Uterus (tissue), 4 donors: ENCODE data around the gene ST8SIA5. TPM values are rescaled to one million over a fixed set of nuclear protein-coding genes. Genes with fewer than 3 reads are reported as not detected.

Experiments
- DNase-seq, 2 donors: peaks; one replicate each; pipeline ENCODE4 v3.0.0-alpha.2; 2019 to 2020
- H3K27ac ChIP-seq, 2 donors: fragments of 200-600 bp; sonication (generic); 1 replicate in 1 of 2; 2 replicates in 1 of 2; pipeline ENCODE4 v1.5.1; 2016 to 2018
- H3K27me3 ChIP-seq, 2 donors: fragments of 200-600 bp; sonication (generic); one replicate each; pipeline ENCODE4 v1.5.1; 2018 to 2019; ENCODE audit warnings: control low read depth in 1 of 2
- H3K36me3 ChIP-seq, 2 donors: fragments of 200-600 bp; sonication (generic); one replicate each; pipeline ENCODE4 v1.5.1; 2019; ENCODE audit warnings: control low read depth in 1 of 2
- H3K4me1 ChIP-seq, 2 donors: fragments of 200-600 bp; sonication (generic); one replicate each; pipeline ENCODE4 v1.5.1; 2018 to 2019; ENCODE audit warnings: control low read depth in 1 of 2
- H3K4me3 ChIP-seq, 2 donors: fragments of 200-600 bp; sonication (generic); 1 replicate in 1 of 2; 2 replicates in 1 of 2; pipeline ENCODE4 v1.5.1; 2018 to 2019; ENCODE audit warnings: mild to moderate bottlenecking in 1 of 2
- H3K9me3 ChIP-seq, 2 donors: fragments of 200-600 bp; sonication (generic); one replicate each; pipeline ENCODE4 v1.5.1; 2019; ENCODE audit warnings: control low read depth in 1 of 2
- POLR2A ChIP-seq, 2 donors: fragments of 450-650 bp; IDR thresholded peaks; one replicate each; pipeline ENCODE4 v1.6.1; 2016; ENCODE audit warnings: antibody characterized with exemption in 2 of 2, mild to moderate bottlenecking in 1 of 2, moderate library complexity in 1 of 2
- intact Hi-C: fragments of 100-400 bp; cut with DNase I; formaldehyde crosslinking; loops from one replicate; pipeline ENCODE4 v1.15.1; 2023; ENCODE audit warnings: low total_unique reads
- total RNA-seq, 4 donors: library from RNA; depleted of rRNA in 3 of 4; stranded (reverse); fragments of >200 nt in 3 of 4; gene quantifications; one replicate each; pipeline versions ENCODE4 v1.1.0 to v1.2.4, GENCODE V29; 2014 to 2023
- TF ChIP-seq, protein P1 (sequence below), 4 experiments: fragments of 200-600 bp in 2 of 4; fragments of 450-650 bp in 2 of 4; sonication (generic) in 2 of 4; IDR thresholded peaks; one replicate each; pipeline ENCODE4 v1.5.1; 2016 to 2019; ENCODE audit warnings: antibody characterized with exemption in 4 of 4, mild to moderate bottlenecking in 2 of 4, moderate library complexity in 1 of 4
- donor health status: DM: yes; HTN: yes; CAD: no.

Gene ST8SIA5
- total RNA-seq, 4 donors from 2014 or later: 0.76 TPM; not detected in 3

GRCh38 chr18:46678041-46678440 lies 78.8 kb downstream of the ST8SIA5 start:
- no peak overlapping the region for H3K27ac ChIP-seq
- intact Hi-C loops: no loop called here
- DNase-seq: no peak

GRCh38 chr18:46677611-46678010 lies 79.2 kb downstream of the ST8SIA5 start:
- no peak for TF ChIP-seq POLR2A (IDR thresholded peaks at IDR 0.05)
- TF ChIP-seq, protein P1, sequence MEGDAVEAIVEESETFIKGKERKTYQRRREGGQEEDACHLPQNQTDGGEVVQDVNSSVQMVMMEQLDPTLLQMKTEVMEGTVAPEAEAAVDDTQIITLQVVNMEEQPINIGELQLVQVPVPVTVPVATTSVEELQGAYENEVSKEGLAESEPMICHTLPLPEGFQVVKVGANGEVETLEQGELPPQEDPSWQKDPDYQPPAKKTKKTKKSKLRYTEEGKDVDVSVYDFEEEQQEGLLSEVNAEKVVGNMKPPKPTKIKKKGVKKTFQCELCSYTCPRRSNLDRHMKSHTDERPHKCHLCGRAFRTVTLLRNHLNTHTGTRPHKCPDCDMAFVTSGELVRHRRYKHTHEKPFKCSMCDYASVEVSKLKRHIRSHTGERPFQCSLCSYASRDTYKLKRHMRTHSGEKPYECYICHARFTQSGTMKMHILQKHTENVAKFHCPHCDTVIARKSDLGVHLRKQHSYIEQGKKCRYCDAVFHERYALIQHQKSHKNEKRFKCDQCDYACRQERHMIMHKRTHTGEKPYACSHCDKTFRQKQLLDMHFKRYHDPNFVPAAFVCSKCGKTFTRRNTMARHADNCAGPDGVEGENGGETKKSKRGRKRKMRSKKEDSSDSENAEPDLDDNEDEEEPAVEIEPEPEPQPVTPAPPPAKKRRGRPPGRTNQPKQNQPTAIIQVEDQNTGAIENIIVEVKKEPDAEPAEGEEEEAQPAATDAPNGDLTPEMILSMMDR (IDR thresholded peaks at IDR 0.05): no peak
- Histone ChIP-seq H3K4me3 (no peak overlapping the region), H3K27me3 (no peaks in the 10 kb centered on the region), H3K9me3 (no peaks in the 10 kb centered on the region), H3K36me3 (no peaks in the 10 kb centered on the region), H3K27ac (no peak overlapping the region), H3K4me1 (no peaks in the 10 kb centered on the region)
- no peak for DNase-seq
- intact Hi-C loops: no loop called here

More at GRCh38 chr18:46678041-46678440, 78.8 kb downstream of the ST8SIA5 start:
- TF ChIP-seq, protein P1 (IDR thresholded peaks at IDR 0.05): no peak
- TF ChIP-seq POLR2A (IDR thresholded peaks at IDR 0.05): no peak
- H3K9me3 ChIP-seq: no peaks in the 10 kb centered on the region
- no peaks in the 10 kb centered on the region for H3K36me3 ChIP-seq
- no peak overlapping the region for H3K4me3 ChIP-seq
- H3K4me1 ChIP-seq: no peaks in the 10 kb centered on the region
- no peaks in the 10 kb centered on the region for H3K27me3 ChIP-seq

DNA sequence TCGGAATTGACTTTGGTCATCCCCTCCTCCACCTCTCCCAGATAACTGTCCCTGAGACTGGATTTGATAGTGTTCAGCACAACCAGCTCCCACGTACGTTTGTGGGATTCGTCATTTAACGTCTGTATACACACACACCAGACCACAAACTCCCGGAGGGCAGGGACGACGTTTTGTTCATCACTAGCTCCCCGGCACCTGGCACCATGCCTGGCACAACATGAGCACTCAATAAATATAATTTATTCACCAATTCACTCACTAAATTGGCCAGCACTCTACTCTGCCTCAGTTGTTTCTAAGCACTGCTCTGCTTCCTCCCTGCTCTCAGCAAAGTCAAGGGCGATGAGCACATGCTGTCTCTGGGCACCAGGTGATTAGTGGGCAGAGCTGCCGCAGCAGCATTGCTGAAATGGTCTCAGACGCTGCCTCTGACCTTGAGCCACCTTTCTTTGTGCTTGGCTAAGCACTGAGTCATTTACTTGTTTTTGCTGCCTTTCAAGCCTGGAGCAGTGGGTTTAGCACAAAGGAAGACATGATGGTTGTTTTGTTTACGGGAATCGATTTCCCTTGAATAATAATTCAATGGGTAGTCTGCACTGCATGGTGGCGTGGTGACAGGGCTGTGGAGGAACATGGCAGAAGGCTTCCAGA lies 80.5 kb downstream of the ST8SIA5 start:
- Histone ChIP-seq H3K9me3 (no peaks in the 10 kb centered on the region), H3K36me3 (no peaks in the 10 kb centered on the region), H3K27me3 (no peaks in the 10 kb centered on the region), H3K4me3 (no peak overlapping the region), H3K27ac (no peak overlapping the region), H3K4me1 (no peaks in the 10 kb centered on the region)
- intact Hi-C loops: no loop called here
- DNase-seq: no peak
- TF ChIP-seq, protein P1 (IDR thresholded peaks at IDR 0.05): no peak
- TF ChIP-seq POLR2A (IDR thresholded peaks at IDR 0.05): no peak

GRCh38 chr18:46675112-46675511 lies 81.7 kb downstream of the ST8SIA5 start:
- TF ChIP-seq, protein P1 (IDR thresholded peaks at IDR 0.05): no peak
- TF ChIP-seq POLR2A (IDR thresholded peaks at IDR 0.05): no peak
- Histone ChIP-seq H3K4me3 (no peak overlapping the region), H3K9me3 (no peaks in the 10 kb centered on the region), H3K4me1 (no peaks in the 10 kb centered on the region), H3K27me3 (no peaks in the 10 kb centered on the region), H3K27ac (no peak overlapping the region), H3K36me3 (no peaks in the 10 kb centered on the region)
- intact Hi-C loops: no loop called here
- no peak for DNase-seq

DNA sequence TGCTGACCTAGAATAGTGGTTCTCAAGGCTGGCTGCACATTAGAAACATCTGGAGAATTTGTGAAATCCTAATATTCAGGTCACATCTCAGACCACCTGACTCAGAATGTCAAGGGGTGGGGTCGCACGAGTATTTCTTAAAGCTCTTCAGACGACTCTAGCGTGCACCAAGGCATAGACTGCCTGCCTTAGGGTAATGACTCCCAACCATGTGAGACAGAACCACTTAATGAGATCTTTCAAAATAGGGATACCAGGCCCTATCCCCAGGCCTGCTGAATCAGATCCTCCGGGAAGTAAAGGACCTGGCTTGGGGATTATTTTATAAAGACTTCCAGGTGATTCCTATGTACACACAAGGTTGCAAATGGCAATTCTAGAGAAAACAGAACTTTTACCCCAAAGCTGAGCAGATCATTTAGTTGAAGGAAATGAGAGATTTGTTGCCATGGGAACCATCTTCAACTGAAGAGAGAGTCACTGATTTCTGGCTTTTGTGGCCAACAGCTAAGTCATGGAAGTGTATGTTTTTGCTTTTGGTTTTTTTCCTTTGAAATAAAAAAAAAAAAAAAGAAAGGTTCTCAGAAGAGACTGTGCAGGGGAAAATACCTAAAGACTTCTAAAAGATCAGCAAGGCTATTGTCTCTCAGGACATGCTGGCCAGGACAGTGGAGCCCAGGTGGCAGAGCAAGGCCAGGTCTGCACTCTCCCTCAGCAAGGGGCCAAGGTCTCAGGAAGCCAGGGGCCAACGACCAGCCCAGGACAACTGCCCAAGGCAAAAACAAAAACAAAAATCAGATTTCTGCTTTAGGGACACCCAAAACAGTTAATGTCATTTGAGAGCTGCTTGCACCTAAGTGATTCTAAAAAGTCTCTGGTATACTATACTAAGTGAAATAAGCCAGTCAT lies 84.5 kb downstream of the ST8SIA5 start:
- no peak overlapping the region for H3K4me3 ChIP-seq
- H3K27ac ChIP-seq: no peak overlapping the region
- DNase-seq: no peak
- no peaks in the 10 kb centered on the region for H3K36me3 ChIP-seq
- no peaks in the 10 kb centered on the region for H3K27me3 ChIP-seq
- intact Hi-C loops: no loop called here
- H3K4me1 ChIP-seq: no peaks in the 10 kb centered on the region
- no peaks in the 10 kb centered on the region for H3K9me3 ChIP-seq
- no peak for TF ChIP-seq POLR2A (IDR thresholded peaks at IDR 0.05)
- TF ChIP-seq, protein P1 (IDR thresholded peaks at IDR 0.05): no peak
